ENCODE data around the gene RET. TPM values are rescaled to one million over a fixed set of nuclear protein-coding genes. Genes with fewer than 3 reads are reported as not detected.
"Not testable (repeated sequence)": the region's sequence is repeated elsewhere in the genome, so short reads cannot be mapped to it uniquely, and the experiment has no call there.

RET gene
- total RNA-seq, 1 donor from 2014 or later: 1.2 TPM

- TF ChIP-seq CTCF (conservative IDR thresholded peaks at IDR 0.05; ENCODE audit: low read depth, low read length): peak; percentile 27
- no peak for DNase-seq (ENCODE audit: low read depth)
- H3K4me3 ChIP-seq (ENCODE audit: low read depth, low read length): no peak overlapping the region
Measured at GRCh38 chr10:43093423-43094076, 16.7 kb downstream of the RET start.

- TF ChIP-seq CTCF (conservative IDR thresholded peaks at IDR 0.05; ENCODE audit: low read depth, low read length): no peak
- no peak for DNase-seq (ENCODE audit: low read depth)
- H3K4me3 ChIP-seq (ENCODE audit: low read depth, low read length): no peak overlapping the region
Measured at GRCh38 chr10:43094085-43094484, 17.2 kb downstream of the RET start.

- H3K4me3 ChIP-seq (ENCODE audit: low read depth, low read length); DNase-seq (ENCODE audit: low read depth): not testable (repeated sequence)
Measured at GRCh38 chr10:43099339-43099738, 22.5 kb downstream of the RET start.

GRCh38 chr10:43099928-43100327 lies 23.1 kb downstream of the RET start:
- TF ChIP-seq CTCF (conservative IDR thresholded peaks at IDR 0.05; ENCODE audit: low read depth, low read length): no peak
- H3K4me3 ChIP-seq (ENCODE audit: low read depth, low read length): no peak overlapping the region
- DNase-seq (ENCODE audit: low read depth): no peak

- DNase-seq (ENCODE audit: low read depth): no peak
- no peak overlapping the region for H3K4me3 ChIP-seq (ENCODE audit: low read depth, low read length)
- no peak for TF ChIP-seq CTCF (conservative IDR thresholded peaks at IDR 0.05; ENCODE audit: low read depth, low read length)
Measured at GRCh38 chr10:43100366-43100765, 23.5 kb downstream of the RET start.

- no peak for TF ChIP-seq CTCF (conservative IDR thresholded peaks at IDR 0.05; ENCODE audit: low read depth, low read length)
- H3K4me3 ChIP-seq (ENCODE audit: low read depth, low read length): no peak overlapping the region
- no peak for DNase-seq (ENCODE audit: low read depth)
Measured at GRCh38 chr10:43102063-43102828, 25.4 kb downstream of the RET start.

GRCh38 chr10:43105102-43105955 lies 28.5 kb downstream of the RET start:
- peak; percentile 95 for TF ChIP-seq CTCF (conservative IDR thresholded peaks at IDR 0.05; ENCODE audit: low read depth, low read length)
- DNase-seq (ENCODE audit: low read depth): no peak
- peak overlapping the region; percentile 55 for H3K4me3 ChIP-seq (ENCODE audit: low read depth, low read length)

Data from epithelial cell of proximal tubule (primary cell).